C4-2B (cell line): Measurements from ENCODE around the gene DNAH9.

ENCODE experiments used
- CTCF ChIP-seq: fragments of 450-650 bp; conservative IDR thresholded peaks from 2 replicates; pipeline ENCODE4 v1.5.1; 2017; ENCODE audit warnings: mild to moderate bottlenecking
- ZFX ChIP-seq: fragments of 450-650 bp; IDR thresholded peaks from 2 replicates; pipeline ENCODE4 v1.6.1; 2017

GRCh38 chr17:11768981-11769380, 170.7 kb downstream of the DNAH9 start:
- no peak for TF ChIP-seq CTCF
- TF ChIP-seq ZFX = no peak
